Gastroesophageal sphincter (tissue), 3 donors: Measurements from ENCODE around the gene POMP.

Experiments used
- CTCF ChIP-seq, 4 experiments: fragments of 200-600 bp in 2 of 4; fragments of 450-650 bp in 2 of 4; sonication (generic) in 1 of 4; IDR thresholded peaks; one replicate each; pipeline ENCODE4 v1.5.1; 2017 to 2019; ENCODE audit warnings: antibody characterized with exemption in 4 of 4, mild to moderate bottlenecking in 2 of 4, moderate library complexity in 2 of 4
- EP300 ChIP-seq: sonication (generic); formaldehyde crosslinking; IDR thresholded peaks from one replicate; pipeline ENCODE4 v1.6.1; 2017; ENCODE audit warnings: antibody characterized with exemption, mild to moderate bottlenecking
- POLR2A ChIP-seq, 2 donors: fragments of 450-650 bp; IDR thresholded peaks; one replicate each; pipeline ENCODE4 v1.6.1; 2017; ENCODE audit warnings: antibody characterized with exemption in 2 of 2, mild to moderate bottlenecking in 2 of 2, moderate library complexity in 1 of 2

GRCh38 chr13:28704282-28704681 is 45.4 kb downstream of the POMP start:
- TF ChIP-seq EP300: no peak
- no peak for TF ChIP-seq CTCF (IDR thresholded peaks at IDR 0.05)
- no peak for TF ChIP-seq POLR2A (IDR thresholded peaks at IDR 0.05)
